ENCODE results near the gene OGFOD2.

DNA sequence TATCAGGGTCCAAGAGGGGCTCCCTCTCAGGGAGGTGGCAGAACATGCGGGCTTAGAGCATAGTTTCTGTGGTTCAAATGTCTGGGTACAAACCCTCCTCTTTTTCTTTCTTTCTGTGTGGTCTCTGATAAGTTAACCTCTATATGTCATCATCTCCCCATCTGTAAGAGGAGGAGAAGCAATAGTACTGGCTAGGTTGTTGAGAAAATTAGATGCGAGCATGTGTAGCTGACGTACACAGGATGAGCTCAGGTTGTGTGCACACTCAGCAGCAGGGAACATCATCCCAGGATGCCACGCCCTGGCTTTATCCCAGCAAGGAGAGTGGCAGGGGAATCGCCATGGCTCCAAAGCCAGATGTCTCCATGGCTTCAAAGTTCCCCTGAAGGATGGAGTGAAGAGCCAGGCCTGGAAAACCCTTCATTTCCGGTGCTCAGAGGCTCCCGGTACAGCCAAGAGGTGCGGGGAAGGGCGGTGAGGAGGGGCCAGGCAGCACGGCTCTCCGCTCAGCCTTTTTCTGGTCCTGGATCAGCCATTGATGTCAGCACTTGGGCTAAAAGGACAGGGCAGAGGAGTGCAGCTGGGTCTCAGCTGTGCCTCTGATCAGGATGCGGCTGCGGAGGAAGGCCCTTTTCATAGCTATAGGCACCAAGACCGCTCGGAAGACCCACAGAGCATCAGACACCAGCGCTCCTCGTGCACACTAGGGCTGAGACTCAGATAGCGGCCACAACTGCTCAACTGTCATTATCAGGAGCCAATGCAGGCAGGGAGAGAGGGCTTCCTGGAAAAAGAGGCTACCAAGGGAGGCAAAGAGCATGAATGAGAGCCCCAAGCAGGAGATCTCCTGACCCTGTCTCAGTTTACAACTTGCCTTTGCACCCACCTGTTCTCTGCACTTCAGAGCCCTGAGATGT, 46.9 kb downstream of the OGFOD2 start:
- TF ChIP-seq CTCF (conservative IDR thresholded peaks at IDR 0.05; ENCODE audit: low read length) (no peak), EZH2phosphoT487 (IDR thresholded peaks at IDR 0.05; ENCODE audit: borderline replicate concordance, low read depth, low read length) (no peak)
